ENCODE data around the gene KLHL40. TPM values are rescaled to one million over a fixed set of nuclear protein-coding genes. Genes with fewer than 3 reads are reported as not detected.

Gene KLHL40
- not detected in 2 replicates for total RNA-seq (2014; rRNA removed; shearing (Covaris generic))

GRCh38 chr3:42685363-42685881 is at the start of gene KLHL40:
KLHL40 (plus strand) TSS chr3:42685537; CDS start chr3:42685619, 82 bp downstream.

GRCh38 chr3:42653560-42654330 is 31.6 kb upstream of the KLHL40 start, which contains the start of gene ZBTB47:
ZBTB47 (plus strand) TSS chr3:42653697; CDS start chr3:42658356, 4,659 bp downstream.

GRCh38 chr3:42702066-42702951 is 17.0 kb downstream of the KLHL40 start, which contains the start of gene HHATL:
HHATL (minus strand) TSS chr3:42702798; CDS start chr3:42700826, 1,972 bp downstream.

Other genes with a start within 250 kb of the KLHL40 start
- 13.3 and 13.5 TPM in 2 replicates for gene VIPR1, start 182.9 kb upstream of the KLHL40 start, total RNA-seq (2014; rRNA removed; shearing (Covaris generic))
- 44.4 and 52.1 TPM in 2 replicates for gene SEC22C, start 103.6 kb upstream of the KLHL40 start, total RNA-seq (2014; rRNA removed; shearing (Covaris generic))
- gene SS18L2, start 94.7 kb upstream of the KLHL40 start, total RNA-seq (2014; rRNA removed; shearing (Covaris generic)), result 19.2 and 24.2 TPM in 2 replicates
- 40.9 and 48.4 TPM in 2 replicates for gene NKTR, start 84.9 kb upstream of the KLHL40 start, total RNA-seq (2014; rRNA removed; shearing (Covaris generic))
- 15.3 and 15.7 TPM in 2 replicates for gene ZBTB47, start 31.8 kb upstream of the KLHL40 start, total RNA-seq (2014; rRNA removed; shearing (Covaris generic))
- gene HHATL, start 17.3 kb downstream of the KLHL40 start, total RNA-seq (2014; rRNA removed; shearing (Covaris generic)), result not detected in 2 replicates
- gene CCDC13, start 87.7 kb downstream of the KLHL40 start, total RNA-seq (2014; rRNA removed; shearing (Covaris generic)), result 0.08 and 2.5 TPM in 2 replicates
- gene HIGD1A, start 119.0 kb downstream of the KLHL40 start, total RNA-seq (2014; rRNA removed; shearing (Covaris generic)), result 53.3 and 64.7 TPM in 2 replicates
- gene ACKR2, start 123.9 kb downstream of the KLHL40 start, total RNA-seq (2014; rRNA removed; shearing (Covaris generic)), result not detected in 2 replicates
- 0.11 TPM in 1 of 2 replicates, not detected in the other for gene CYP8B1, start 190.3 kb downstream of the KLHL40 start, total RNA-seq (2014; rRNA removed; shearing (Covaris generic))
- gene ZNF662, start 220.6 kb downstream of the KLHL40 start, total RNA-seq (2014; rRNA removed; shearing (Covaris generic)), result not detected in 2 replicates

Data from A375 (cell line).